Activated CD8-positive, alpha-beta memory T cell treated with anti-CD3 and anti-CD28 coated beads, Interleukin-2, amount 10 ng/mL, durations not matched to agents 7 days and 5 days (primary cell): Measurements from ENCODE around the gene KNSTRN. TPM values are rescaled to one million over a fixed set of nuclear protein-coding genes. Genes with fewer than 3 reads are reported as not detected.

Source experiments
- ATAC-seq: fragments of 150-1000 bp; cut with Tn5 transposase; one replicate; pipeline ENCODE4 v1.10.0; 2021; ENCODE audit warnings: moderate library complexity
- CTCF ChIA-PET: fragments of 350-600 bp; sonication (Branson Sonifier 250); formaldehyde crosslinking; loops from one replicate; lab custom pipeline; 2021; ENCODE audit warnings: antibody characterized with exemption; lab: Charles Lee
- DNase-seq: peaks from one replicate; pipeline ENCODE4 v3.0.0-alpha.2; 2020
- H3K27ac Mint-ChIP-seq: one replicate; pipeline ENCODE4 v1.8.0; 2021; ENCODE audit warnings: mild to moderate bottlenecking, mixed read lengths
- H3K27me3 Mint-ChIP-seq: one replicate; pipeline ENCODE4 v1.8.0; 2021; ENCODE audit warnings: mixed read lengths
- H3K36me3 Mint-ChIP-seq: one replicate; pipeline ENCODE4 v1.8.0; 2021; ENCODE audit warnings: mild to moderate bottlenecking, mixed read lengths
- H3K4me1 Mint-ChIP-seq: one replicate; pipeline ENCODE4 v1.8.0; 2021; ENCODE audit warnings: mixed read lengths
- H3K4me3 Mint-ChIP-seq: one replicate; pipeline ENCODE4 v1.8.0; 2021; ENCODE audit warnings: mild to moderate bottlenecking, moderate library complexity, mixed read lengths
- H3K9me3 Mint-ChIP-seq: one replicate; pipeline ENCODE4 v1.8.0; 2022; ENCODE audit warnings: low read depth, mixed read lengths
- total RNA-seq, 2 experiments: library from RNA; stranded (reverse); gene quantifications; one replicate each; pipeline ENCODE4 v1.2.3, GENCODE V29; 2021

KNSTRN gene, protein sequence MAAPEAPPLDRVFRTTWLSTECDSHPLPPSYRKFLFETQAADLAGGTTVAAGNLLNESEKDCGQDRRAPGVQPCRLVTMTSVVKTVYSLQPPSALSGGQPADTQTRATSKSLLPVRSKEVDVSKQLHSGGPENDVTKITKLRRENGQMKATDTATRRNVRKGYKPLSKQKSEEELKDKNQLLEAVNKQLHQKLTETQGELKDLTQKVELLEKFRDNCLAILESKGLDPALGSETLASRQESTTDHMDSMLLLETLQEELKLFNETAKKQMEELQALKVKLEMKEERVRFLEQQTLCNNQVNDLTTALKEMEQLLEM
- total RNA-seq: 10 to 100 TPM; 77.1 to 82.0 TPM

DNA sequence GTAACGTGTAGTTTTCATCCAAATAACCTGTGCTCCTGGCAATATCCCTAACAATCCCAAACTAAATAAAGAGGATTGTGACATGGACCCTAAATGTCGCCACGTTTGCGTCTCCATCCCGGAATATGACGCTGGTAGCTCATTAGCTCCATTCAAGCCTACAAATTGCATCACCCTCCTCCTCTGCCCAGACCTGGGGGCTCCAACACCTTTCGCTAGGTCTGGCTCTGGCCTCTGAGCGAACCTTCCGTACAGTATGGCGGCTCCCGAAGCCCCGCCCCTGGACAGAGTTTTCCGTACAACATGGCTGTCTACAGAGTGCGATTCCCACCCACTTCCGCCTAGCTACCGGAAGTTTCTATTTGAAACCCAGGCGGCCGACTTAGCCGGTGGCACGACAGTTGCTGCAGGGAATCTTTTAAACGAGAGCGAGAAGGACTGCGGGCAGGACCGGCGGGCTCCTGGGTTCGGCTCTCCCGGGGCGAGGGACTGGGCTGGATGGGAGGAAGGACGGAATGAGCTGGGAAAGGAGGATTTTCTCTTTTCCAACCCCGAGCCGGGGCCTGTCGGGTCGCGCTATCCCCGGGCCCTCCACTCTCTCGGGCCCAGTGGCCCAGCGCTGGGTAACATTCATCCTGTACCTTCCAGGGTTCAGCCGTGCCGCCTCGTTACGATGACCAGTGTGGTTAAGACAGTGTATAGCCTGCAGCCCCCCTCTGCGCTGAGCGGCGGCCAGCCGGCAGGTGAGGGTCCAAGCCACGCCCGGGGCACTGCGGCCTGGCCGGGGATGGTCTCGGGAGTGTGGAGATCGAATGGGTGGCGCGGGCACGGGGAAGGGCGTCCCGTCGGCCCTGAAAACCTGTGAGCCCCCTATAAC lies at the start of gene KNSTRN:
KNSTRN (plus strand) TSS at position 142 of the 877 bp plus-strand sequence; CDS start at position 257, 115 bp downstream.
- ATAC-seq: peak; percentile 100
- CTCF ChIA-PET: interaction anchor here (0.6 to 8.0 kb wide), 10 partner anchors 8 to 108 kb away, joined by 3 to 55 read pairs (median 4); no protein-coding TSS in a partner anchor
- Mint-ChIP-seq H3K4me1 (peaks cover 26% of the 10 kb centered on the region), H3K9me3 (no peaks in the 10 kb centered on the region), H3K4me3 (peak within 1 kb of the TSS; percentile 94), H3K36me3 (peaks cover 35% of the 10 kb centered on the region), H3K27me3 (peaks cover 5% of the 10 kb centered on the region), H3K27ac (peak within 1 kb of the TSS; percentile 86)
- DNase-seq: peak; percentile 96

DNA sequence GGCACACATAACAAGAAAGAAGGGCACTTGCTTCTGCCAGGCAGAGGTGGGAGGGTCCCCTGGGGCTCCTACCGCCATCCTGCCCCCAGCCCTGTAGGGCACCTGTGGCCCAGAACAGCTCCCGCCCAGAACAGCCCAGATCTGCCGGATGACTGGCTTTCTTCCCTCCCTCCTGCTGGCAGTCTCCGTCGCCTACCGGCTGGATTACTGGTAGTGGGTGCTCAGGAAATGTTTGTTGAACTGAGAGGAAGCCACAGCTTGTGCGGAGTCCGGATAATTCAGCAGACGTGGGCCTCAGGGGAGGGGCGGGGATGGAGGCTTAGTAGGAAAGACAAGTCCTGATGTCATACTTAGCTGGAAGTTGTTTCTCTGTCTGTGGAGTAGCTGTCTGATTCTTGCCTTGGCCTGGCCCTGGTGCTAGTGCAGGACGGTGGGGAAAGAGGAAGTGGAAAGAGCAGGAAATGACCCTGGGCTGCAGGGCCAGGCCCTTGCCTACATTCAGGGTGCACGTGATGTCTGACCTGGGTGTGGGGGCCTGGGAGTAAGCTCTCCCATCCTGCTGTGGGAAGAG lies 48.5 kb upstream of the KNSTRN start:
- DNase-seq: no peak
- Mint-ChIP-seq H3K27me3 (peaks cover 2% of the 10 kb centered on the region), H3K9me3 (no peaks in the 10 kb centered on the region), H3K27ac (no peak overlapping the region), H3K4me1 (peaks cover 8% of the 10 kb centered on the region), H3K36me3 (no peaks in the 10 kb centered on the region), H3K4me3 (no peak overlapping the region)
- CTCF ChIA-PET: interaction anchor here (0.7 to 13.7 kb wide), 6 partner anchors 9 to 88 kb away, joined by 3 to 317 read pairs (median 126); partner anchors contain the start of genes INAFM2 and PLCB2
- ATAC-seq: no peak

DNA sequence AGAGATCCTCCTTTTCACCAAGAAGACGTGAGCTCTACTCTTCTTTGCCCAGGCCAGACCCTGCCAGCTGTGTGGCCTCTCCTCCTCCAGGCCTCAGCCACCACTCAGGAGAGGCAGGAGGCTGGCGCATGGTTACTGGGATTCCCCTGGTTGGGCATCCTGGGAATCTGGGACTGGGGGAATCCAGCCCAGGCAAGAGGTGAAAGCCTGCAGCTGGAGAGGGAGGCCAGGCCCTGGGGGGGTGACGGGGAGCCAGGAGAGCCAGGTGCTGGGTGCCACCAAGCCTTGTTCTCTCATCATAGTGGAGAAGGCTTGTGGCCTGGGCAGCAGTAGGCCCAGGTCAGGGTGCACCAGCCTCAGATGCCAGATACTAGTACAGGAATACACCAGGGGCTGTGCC lies 48.0 kb upstream of the KNSTRN start:
- H3K4me3 Mint-ChIP-seq: no peak overlapping the region
- no peak for ATAC-seq
- CTCF ChIA-PET: interaction anchor here (1.5 to 13.7 kb wide), 5 partner anchors 9 to 88 kb away, joined by 6 to 317 read pairs (median 235); partner anchors contain the start of genes INAFM2 and PLCB2

DNA sequence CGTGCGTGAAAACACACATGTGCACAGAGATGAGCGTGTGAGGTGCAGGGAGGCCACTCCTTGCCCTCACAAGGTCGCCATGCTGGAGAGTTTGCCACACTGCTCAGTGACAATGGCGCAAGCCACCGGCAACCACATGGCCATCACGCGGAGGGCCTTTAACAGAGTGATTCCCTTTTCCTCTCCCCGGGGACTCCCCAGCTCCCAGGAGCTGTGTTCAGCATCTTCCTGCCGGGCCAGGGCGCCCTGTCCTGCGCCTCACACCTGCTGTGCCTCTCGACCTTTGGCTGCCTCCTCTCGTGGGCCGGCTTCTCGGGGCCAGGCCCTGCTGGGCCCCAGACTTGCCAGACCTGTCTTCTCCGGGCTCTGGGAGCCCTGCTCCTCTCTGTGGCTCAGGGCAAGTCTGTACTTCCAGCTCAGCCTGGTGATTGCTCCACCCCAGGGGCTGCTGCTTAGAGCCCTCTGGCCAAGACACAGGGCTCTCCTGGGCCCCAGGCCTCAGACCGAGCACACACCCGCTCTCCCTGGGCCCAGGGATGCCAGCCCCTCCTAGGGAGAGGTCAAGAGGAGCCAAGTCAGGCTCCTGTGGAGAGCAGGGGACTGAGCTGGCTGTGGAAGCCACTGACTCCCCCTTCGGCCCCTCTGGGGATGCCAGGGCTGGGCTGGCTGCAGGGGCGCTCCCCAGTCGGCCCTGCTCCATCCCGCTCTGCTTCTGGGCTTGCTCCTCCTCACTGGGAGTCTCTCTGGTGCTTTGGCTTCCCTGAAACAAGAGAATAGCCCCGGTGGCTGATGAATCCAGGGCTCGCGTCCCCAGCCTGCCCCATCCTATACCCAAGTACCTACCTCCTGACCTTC lies 47.4 kb upstream of the KNSTRN start:
- no peak overlapping the region for H3K27ac Mint-ChIP-seq
- H3K27me3 Mint-ChIP-seq: peaks cover 2% of the 10 kb centered on the region
- no peaks in the 10 kb centered on the region for H3K36me3 Mint-ChIP-seq
- H3K9me3 Mint-ChIP-seq: no peaks in the 10 kb centered on the region
- CTCF ChIA-PET: interaction anchor here (2.3 to 13.7 kb wide), 6 partner anchors 7 to 87 kb away, joined by 5 to 317 read pairs (median 196); partner anchors contain the start of genes INAFM2 and PLCB2
- no peak for ATAC-seq
- H3K4me3 Mint-ChIP-seq: no peak overlapping the region
- DNase-seq: no peak
- peaks cover 7% of the 10 kb centered on the region for H3K4me1 Mint-ChIP-seq

More for the DNA sequence above, 48.0 kb upstream of the KNSTRN start:
- H3K27ac Mint-ChIP-seq: no peak overlapping the region
- H3K27me3 Mint-ChIP-seq: peaks cover 2% of the 10 kb centered on the region
- no peaks in the 10 kb centered on the region for H3K9me3 Mint-ChIP-seq
- no peak for DNase-seq
- no peaks in the 10 kb centered on the region for H3K36me3 Mint-ChIP-seq
- H3K4me1 Mint-ChIP-seq: peaks cover 7% of the 10 kb centered on the region

DNA sequence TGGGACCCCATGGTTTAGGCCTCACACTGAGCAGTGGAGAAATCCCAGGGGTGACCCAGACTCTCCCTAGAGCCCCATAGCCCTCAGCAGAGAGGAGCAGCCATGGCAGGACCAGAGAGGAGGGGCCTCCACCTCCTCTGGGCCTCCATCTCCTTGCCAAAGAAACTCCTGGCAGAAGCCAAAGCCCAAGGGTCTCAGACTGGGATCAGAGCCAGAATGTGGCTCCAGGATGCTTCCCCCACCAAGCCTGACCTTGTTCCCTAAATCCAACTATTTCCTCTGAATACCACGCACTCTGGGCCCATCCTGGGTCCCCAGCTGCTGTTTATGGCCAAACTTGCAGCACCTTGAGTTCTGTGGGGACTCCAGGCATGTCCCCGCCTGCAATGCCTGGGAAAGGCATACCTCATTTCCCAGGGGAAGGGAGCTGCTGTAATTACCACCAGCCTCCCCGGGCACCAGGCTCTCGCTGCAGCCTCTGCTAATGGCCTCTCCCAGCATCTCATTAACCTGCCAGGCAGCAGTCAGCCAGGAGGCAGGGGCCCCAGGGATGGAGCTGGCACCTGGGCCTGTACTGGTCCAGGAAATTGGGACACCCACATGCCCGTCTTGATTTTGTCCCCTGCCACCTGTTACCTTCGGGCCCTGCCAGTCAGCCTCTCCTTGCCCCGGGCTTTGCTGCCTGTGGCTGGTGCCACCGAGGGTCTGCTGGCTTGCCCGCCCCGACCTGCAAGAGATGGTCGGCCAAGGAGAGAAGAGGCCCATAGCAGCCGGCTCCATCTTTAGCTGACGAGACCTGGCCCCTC lies 46.4 kb upstream of the KNSTRN start:
- Mint-ChIP-seq H3K27ac (no peak overlapping the region), H3K4me1 (peaks cover 7% of the 10 kb centered on the region), H3K4me3 (no peak overlapping the region), H3K36me3 (no peaks in the 10 kb centered on the region), H3K27me3 (peaks cover 2% of the 10 kb centered on the region), H3K9me3 (no peaks in the 10 kb centered on the region)
- DNase-seq (no peak), ATAC-seq (no peak)
- CTCF ChIA-PET: interaction anchor here (1.0 to 13.7 kb wide), 12 partner anchors 8 to 118 kb away, joined by 3 to 317 read pairs (median 26); partner anchors contain the start of genes ANKRD63, DISP2, INAFM2 and PLCB2

DNA sequence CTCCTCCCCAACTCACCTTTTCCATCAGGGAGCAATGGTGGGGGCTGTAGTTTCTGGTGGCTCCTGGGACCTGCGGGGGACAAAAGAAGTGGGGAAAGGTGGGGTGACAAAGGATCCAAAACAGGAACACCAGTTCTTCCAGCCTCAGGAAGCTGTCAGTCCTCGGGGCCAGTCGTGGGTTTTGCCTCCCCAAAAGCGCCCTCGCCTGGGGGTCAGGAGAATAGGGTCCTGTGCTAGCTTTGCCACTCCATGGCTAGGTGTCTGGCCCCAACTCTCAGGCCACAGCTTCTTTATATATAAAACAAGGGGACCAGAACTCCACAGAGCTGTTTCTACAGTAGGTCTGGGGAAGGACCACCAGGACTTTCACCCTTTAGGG lies 45.8 kb upstream of the KNSTRN start:
- Mint-ChIP-seq H3K4me3 (no peak overlapping the region), H3K27me3 (peaks cover 2% of the 10 kb centered on the region), H3K4me1 (peaks cover 7% of the 10 kb centered on the region), H3K9me3 (no peaks in the 10 kb centered on the region), H3K36me3 (no peaks in the 10 kb centered on the region), H3K27ac (no peak overlapping the region)
- ATAC-seq (no peak), DNase-seq (no peak)
- CTCF ChIA-PET: interaction anchor here (0.7 to 13.7 kb wide), 16 partner anchors 9 to 119 kb away, joined by 3 to 317 read pairs (median 16); partner anchors contain the start of genes ANKRD63, DISP2, INAFM2 and IVD

DNA sequence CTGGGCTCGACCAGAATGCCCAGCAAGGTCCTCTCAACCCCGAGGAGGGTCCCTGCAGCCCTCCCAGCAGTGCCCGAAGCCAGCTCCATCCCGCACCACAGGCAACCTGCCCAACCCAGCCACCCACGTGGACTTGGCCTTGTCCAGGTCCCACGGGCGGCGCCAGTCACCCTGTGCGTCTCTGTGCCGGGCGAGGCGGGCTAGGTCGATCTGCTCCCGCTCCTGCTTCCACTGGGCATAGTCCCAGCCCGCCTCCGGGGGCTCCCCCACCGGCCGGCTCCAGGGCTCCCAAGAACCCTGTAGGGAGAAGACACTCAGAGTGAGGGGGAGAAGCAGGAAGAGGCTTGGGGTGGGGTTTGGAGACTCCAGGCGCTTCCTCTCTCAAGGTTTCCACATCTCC lies 44.9 kb upstream of the KNSTRN start:
- no peak for DNase-seq
- Mint-ChIP-seq H3K27me3 (peaks cover 2% of the 10 kb centered on the region), H3K27ac (no peak overlapping the region), H3K9me3 (no peaks in the 10 kb centered on the region), H3K4me1 (peaks cover 7% of the 10 kb centered on the region), H3K4me3 (no peak overlapping the region), H3K36me3 (no peaks in the 10 kb centered on the region)
- CTCF ChIA-PET: interaction anchor here (0.7 to 13.7 kb wide), 35 partner anchors 9 to 298 kb away, joined by 3 to 317 read pairs (median 5); partner anchors contain the start of genes ANKRD63, DISP2, INAFM2 and IVD
- no peak for ATAC-seq

DNA sequence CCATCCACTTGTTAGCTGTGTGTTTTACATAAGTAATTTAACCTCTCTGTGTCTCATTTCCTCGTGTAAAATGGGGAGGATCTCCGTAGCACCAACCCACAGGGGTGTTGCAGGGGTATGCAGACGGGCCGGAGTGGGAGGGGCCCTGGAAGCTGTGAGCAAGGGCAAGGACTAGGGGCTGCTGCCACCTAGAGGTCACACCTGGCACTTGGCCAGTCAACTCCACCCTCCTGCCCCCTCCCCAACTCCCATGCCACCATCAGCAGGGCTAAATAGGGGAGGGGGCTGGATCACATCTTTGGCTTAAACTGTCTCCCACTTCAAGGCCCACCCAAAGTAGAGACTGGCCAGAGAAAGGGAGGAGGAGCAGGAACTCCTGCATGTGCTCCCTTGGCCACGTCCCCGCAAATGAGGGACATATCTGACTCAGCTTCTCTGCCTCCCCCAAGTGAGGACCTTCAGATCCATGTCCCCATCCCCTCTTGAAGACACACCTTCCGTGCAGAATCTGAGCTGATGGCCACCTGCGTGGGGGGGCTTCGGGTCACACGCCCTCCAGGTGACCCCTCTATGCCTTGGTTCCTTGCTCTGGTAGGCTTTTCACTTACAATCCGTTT lies 44.4 kb upstream of the KNSTRN start:
- ATAC-seq (peak; percentile 90), DNase-seq (peak; percentile 83)
- H3K9me3 Mint-ChIP-seq: no peaks in the 10 kb centered on the region
- H3K27me3 Mint-ChIP-seq: peaks cover 2% of the 10 kb centered on the region
- H3K36me3 Mint-ChIP-seq: no peaks in the 10 kb centered on the region
- H3K27ac Mint-ChIP-seq: no peak overlapping the region
- CTCF ChIA-PET: interaction anchor here (0.7 to 13.7 kb wide), 32 partner anchors 10 to 298 kb away, joined by 3 to 317 read pairs (median 5); partner anchors contain the start of genes ANKRD63, INAFM2, PAK6 and PHGR1
- H3K4me3 Mint-ChIP-seq: no peak overlapping the region
- H3K4me1 Mint-ChIP-seq: peaks cover 7% of the 10 kb centered on the region

DNA sequence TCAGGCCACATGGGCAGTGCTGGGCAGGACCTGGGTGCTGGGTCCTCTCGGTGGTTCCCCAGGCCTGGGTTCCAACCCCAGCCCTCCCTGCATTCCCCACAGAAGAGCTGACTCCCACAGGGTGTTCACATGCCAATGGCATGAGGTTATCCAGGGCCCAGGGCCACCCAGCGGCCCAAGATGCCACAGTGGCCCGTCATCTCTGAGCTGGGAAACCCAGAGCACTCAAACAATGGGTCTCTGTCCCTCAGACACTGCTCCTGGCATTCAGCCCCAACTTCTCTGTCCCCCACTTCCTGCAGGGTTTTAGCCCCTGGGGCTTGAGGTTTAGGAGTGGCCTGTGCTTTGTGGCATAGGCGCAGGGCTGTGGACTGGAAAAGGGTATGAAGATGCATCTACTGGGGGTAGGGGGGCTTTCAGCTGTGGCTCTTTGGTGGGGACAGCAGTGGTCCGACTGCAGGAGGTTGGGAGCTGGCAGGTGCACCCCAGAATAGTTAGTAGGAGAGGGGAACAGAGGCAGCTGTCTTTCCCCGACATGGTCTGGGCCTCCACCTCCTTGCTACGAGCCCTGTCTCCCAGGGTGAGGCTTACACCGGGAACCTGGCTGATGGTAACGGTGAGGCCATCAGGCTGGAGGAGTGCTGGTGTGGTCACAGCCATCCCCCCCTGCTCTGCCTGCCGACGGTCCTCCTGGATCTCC lies 43.5 kb upstream of the KNSTRN start:
- H3K36me3 Mint-ChIP-seq: no peaks in the 10 kb centered on the region
- DNase-seq: no peak
- peaks cover 6% of the 10 kb centered on the region for H3K4me1 Mint-ChIP-seq
- H3K9me3 Mint-ChIP-seq: no peaks in the 10 kb centered on the region
- H3K27me3 Mint-ChIP-seq: peaks cover 2% of the 10 kb centered on the region
- ATAC-seq: no peak
- no peak overlapping the region for H3K27ac Mint-ChIP-seq
- H3K4me3 Mint-ChIP-seq: no peak overlapping the region
- CTCF ChIA-PET: interaction anchor here (1.0 to 13.7 kb wide), 18 partner anchors 9 to 250 kb away, joined by 3 to 317 read pairs (median 9); partner anchors contain the start of genes ANKRD63, INAFM2, PAK6 and PHGR1

DNA sequence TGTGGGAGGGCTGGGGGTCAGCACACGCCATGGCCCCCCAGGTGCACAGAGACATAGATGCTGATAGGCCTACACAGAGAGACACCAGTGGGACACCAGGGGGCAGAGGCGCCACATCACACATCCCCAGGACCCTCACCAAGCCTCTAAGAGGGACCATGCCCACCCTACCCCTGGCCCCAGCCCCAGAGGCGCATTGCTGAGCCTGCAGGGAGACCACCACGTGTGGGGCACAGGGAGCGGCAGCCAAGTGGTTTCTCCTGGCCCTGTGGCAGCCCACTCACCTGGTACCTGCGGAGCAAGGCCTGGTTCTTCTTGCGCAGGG lies 42.9 kb upstream of the KNSTRN start:
- H3K27ac Mint-ChIP-seq: no peak overlapping the region
- ATAC-seq (no peak), DNase-seq (no peak)
- no peaks in the 10 kb centered on the region for H3K36me3 Mint-ChIP-seq
- peaks cover 2% of the 10 kb centered on the region for H3K4me1 Mint-ChIP-seq
- H3K9me3 Mint-ChIP-seq: no peaks in the 10 kb centered on the region
- CTCF ChIA-PET: interaction anchor here (0.9 to 13.7 kb wide), 14 partner anchors 9 to 122 kb away, joined by 3 to 317 read pairs (median 26); partner anchors contain the start of genes ANKRD63, INAFM2, PHGR1 and PLCB2
- H3K27me3 Mint-ChIP-seq: peaks cover 2% of the 10 kb centered on the region
- no peak overlapping the region for H3K4me3 Mint-ChIP-seq
